Measurements from ENCODE around the gene ADAM10. TPM values are rescaled to one million over a fixed set of nuclear protein-coding genes. Genes with fewer than 3 reads are reported as not detected.

ADAM10 gene
- total RNA-seq, 1 experiment from 2014 or later = 474 TPM

DNA sequence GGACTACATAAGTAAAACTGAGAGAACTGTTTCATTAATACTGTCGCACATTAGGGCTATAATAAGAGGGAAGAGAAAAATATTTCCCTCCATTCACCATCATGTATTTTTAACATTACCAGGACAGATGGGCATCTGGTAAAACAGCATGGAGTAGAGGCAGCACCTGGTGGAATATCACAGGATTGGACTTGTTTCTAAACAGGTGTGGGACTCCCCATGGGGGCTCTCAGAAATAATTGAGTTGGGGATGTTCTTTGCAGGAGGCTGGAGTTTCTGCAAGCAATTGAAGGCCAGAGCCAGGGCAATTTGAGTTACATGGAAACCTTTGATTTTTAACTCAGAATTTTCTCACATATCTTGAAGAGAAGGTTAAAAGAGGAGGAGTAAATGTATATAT, 13.2 kb upstream of the ADAM10 start:
- BruUV-seq (replicated peaks) = no TSS peak
- Mint-ChIP-seq H3K4me3 (ENCODE audit: low read depth, unreplicated experiment) (no peak overlapping the region), H3K9me3 (ENCODE audit: low read depth, unreplicated experiment) (peaks cover 6% of the 10 kb centered on the region), H3K4me1 (ENCODE audit: low read depth, unreplicated experiment) (no peaks in the 10 kb centered on the region), H3K36me3 (ENCODE audit: insufficient read depth, unreplicated experiment) (no peaks in the 10 kb centered on the region), H3K27ac (ENCODE audit: unreplicated experiment) (no peak overlapping the region), H3K27me3 (ENCODE audit: unreplicated experiment) (no peaks in the 10 kb centered on the region)
- intact Hi-C loops (cut with micrococcal nuclease; ENCODE audit: unreplicated experiment) = no loop called here
- CTCF ChIA-PET = interaction anchor here (3.1 kb wide), 1 partner anchor 8 kb away, joined by 12 read pairs; the partner anchor contains the start of gene MINDY2
- TF ChIP-seq, protein P1, sequence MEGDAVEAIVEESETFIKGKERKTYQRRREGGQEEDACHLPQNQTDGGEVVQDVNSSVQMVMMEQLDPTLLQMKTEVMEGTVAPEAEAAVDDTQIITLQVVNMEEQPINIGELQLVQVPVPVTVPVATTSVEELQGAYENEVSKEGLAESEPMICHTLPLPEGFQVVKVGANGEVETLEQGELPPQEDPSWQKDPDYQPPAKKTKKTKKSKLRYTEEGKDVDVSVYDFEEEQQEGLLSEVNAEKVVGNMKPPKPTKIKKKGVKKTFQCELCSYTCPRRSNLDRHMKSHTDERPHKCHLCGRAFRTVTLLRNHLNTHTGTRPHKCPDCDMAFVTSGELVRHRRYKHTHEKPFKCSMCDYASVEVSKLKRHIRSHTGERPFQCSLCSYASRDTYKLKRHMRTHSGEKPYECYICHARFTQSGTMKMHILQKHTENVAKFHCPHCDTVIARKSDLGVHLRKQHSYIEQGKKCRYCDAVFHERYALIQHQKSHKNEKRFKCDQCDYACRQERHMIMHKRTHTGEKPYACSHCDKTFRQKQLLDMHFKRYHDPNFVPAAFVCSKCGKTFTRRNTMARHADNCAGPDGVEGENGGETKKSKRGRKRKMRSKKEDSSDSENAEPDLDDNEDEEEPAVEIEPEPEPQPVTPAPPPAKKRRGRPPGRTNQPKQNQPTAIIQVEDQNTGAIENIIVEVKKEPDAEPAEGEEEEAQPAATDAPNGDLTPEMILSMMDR (IDR thresholded peaks at IDR 0.05; ENCODE audit: unreplicated experiment) = no peak
- no peak for DNase-seq

DNA sequence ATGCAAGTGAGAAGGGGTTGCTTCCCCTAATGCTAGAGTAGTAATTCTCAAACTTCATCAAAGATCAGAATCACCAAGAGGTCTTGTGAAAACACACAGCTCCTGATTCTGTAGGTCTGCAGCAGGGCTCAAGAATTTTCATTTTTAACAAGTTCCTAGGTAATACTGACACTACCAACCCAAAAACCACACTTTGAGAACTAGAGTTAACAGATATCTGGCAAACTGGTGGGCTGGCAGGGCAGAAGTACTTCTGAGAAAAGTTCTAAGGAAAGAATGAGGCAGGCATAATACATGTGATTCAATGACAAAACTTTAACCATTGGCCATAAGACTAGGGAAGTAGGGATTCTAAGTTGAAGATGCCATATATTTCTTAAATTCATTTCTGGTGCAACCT, 12.8 kb upstream of the ADAM10 start:
- H3K27ac Mint-ChIP-seq (ENCODE audit: unreplicated experiment) = no peak overlapping the region
- H3K9me3 Mint-ChIP-seq (ENCODE audit: low read depth, unreplicated experiment) = peaks cover 6% of the 10 kb centered on the region
- H3K27me3 Mint-ChIP-seq (ENCODE audit: unreplicated experiment) = no peaks in the 10 kb centered on the region
- BruUV-seq (replicated peaks) = no TSS peak
- no peak for DNase-seq
- H3K4me1 Mint-ChIP-seq (ENCODE audit: low read depth, unreplicated experiment) = no peaks in the 10 kb centered on the region
- CTCF ChIA-PET = interaction anchor here (3.1 kb wide), 1 partner anchor 8 kb away, joined by 12 read pairs; the partner anchor contains the start of gene MINDY2
- intact Hi-C loops (cut with micrococcal nuclease; ENCODE audit: unreplicated experiment) = no loop called here
- TF ChIP-seq, protein P1 (IDR thresholded peaks at IDR 0.05; ENCODE audit: unreplicated experiment) = no peak
- H3K36me3 Mint-ChIP-seq (ENCODE audit: insufficient read depth, unreplicated experiment) = no peaks in the 10 kb centered on the region
- no peak overlapping the region for H3K4me3 Mint-ChIP-seq (ENCODE audit: low read depth, unreplicated experiment)

DNA sequence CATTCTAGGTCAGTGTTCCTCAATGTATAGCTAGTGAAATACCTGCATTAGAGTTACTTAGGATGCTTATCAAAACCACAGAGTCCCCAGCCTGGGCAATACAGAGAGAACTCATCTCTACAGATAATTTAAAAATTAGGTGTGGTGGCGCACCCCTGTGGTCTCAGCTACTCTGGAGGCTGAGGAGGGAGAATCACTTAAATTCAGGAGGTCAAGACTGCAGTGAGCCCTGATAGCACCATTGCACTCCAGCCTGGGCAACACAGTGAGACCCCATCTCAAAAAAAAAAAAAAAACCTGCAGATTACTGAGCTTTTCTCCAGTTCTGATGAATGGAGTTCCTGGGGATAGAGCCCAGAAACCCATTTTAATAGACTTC, 11.5 kb upstream of the ADAM10 start:
- no peaks in the 10 kb centered on the region for H3K27me3 Mint-ChIP-seq (ENCODE audit: unreplicated experiment)
- no peak overlapping the region for H3K27ac Mint-ChIP-seq (ENCODE audit: unreplicated experiment)
- intact Hi-C loops (cut with micrococcal nuclease; ENCODE audit: unreplicated experiment) = no loop called here
- no TSS peak for BruUV-seq (replicated peaks)
- no peak for DNase-seq
- TF ChIP-seq, protein P1 (IDR thresholded peaks at IDR 0.05; ENCODE audit: unreplicated experiment) = no peak
- CTCF ChIA-PET = interaction anchor here (0.6 to 3.1 kb wide), 5 partner anchors 10 to 303 kb away, joined by 3 to 12 read pairs (median 4); partner anchors contain the start of gene MINDY2
- H3K9me3 Mint-ChIP-seq (ENCODE audit: low read depth, unreplicated experiment) = peaks cover 6% of the 10 kb centered on the region
- no peaks in the 10 kb centered on the region for H3K36me3 Mint-ChIP-seq (ENCODE audit: insufficient read depth, unreplicated experiment)
- no peak overlapping the region for H3K4me3 Mint-ChIP-seq (ENCODE audit: low read depth, unreplicated experiment)
- peaks cover 5% of the 10 kb centered on the region for H3K4me1 Mint-ChIP-seq (ENCODE audit: low read depth, unreplicated experiment)

DNA sequence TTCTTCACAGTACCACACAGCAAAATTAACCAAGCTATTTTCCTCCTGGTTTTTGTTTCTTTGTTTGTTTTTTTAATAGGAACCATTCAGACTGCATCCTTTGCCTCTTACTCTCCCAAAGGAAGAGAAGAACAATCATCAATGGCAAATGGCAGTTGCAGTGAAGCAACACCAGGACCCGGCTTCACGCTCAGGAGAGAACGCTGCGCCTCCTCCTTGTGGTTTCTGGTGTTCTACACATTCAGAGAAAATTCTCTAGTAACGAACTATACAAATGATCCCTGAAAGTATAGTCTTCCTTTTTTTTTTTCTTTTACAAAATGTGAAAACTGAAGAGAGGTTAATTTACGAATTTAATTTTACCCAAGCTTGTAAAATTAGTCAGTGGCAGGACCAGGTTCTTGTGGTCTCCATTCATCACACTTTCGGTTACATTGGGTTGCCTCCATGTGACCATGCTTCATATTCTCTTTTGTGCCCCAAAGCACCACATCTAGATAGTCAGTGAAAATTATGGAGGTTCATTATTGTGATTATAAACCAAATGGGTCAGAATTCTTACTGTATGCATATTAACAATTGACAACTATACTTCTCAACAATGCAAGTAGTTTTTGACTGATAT, 11.0 kb upstream of the ADAM10 start:
- peaks cover 7% of the 10 kb centered on the region for H3K4me1 Mint-ChIP-seq (ENCODE audit: low read depth, unreplicated experiment)
- H3K9me3 Mint-ChIP-seq (ENCODE audit: low read depth, unreplicated experiment) = peaks cover 6% of the 10 kb centered on the region
- CTCF ChIA-PET = interaction anchor here (0.6 to 3.1 kb wide), 5 partner anchors 10 to 303 kb away, joined by 3 to 12 read pairs (median 4); partner anchors contain the start of gene MINDY2
- H3K4me3 Mint-ChIP-seq (ENCODE audit: low read depth, unreplicated experiment) = no peak overlapping the region
- no peak for DNase-seq
- intact Hi-C loops (cut with micrococcal nuclease; ENCODE audit: unreplicated experiment) = no loop called here
- H3K27ac Mint-ChIP-seq (ENCODE audit: unreplicated experiment) = no peak overlapping the region
- BruUV-seq (replicated peaks) = no TSS peak
- H3K36me3 Mint-ChIP-seq (ENCODE audit: insufficient read depth, unreplicated experiment) = no peaks in the 10 kb centered on the region
- TF ChIP-seq, protein P1 (IDR thresholded peaks at IDR 0.05; ENCODE audit: unreplicated experiment) = no peak
- no peaks in the 10 kb centered on the region for H3K27me3 Mint-ChIP-seq (ENCODE audit: unreplicated experiment)
